Astrocyte of the spinal cord (primary cell): ENCODE results near the gene LRRK1.

ENCODE experiments used
- DNase-seq: peaks from one replicate; pipeline ENCODE4 v3.0.0; 2011; ENCODE audit warnings: low read depth, low spot score
- H3K4me3 ChIP-seq: 2 replicates; pipeline ENCODE4 v1.5.1; 2011; ENCODE audit warnings: low read depth, mild to moderate bottlenecking, low read length, moderate library complexity
- CTCF ChIP-seq: IDR thresholded peaks from 2 replicates; pipeline ENCODE4 v1.5.1; 2012; ENCODE audit warnings: low read depth, mild to moderate bottlenecking, low read length, inconsistent platforms
- in situ Hi-C: cut with HindIII; loops from 2 replicates; pipeline ENCODE4 v1.10.0; 2017; ENCODE audit warnings: low sequenced_read_pairs

The LRRK1 gene

GRCh38 chr15:101029971-101030661, 111.0 kb downstream of the LRRK1 start:
- in situ Hi-C loops = no loop called here
- no peak for TF ChIP-seq CTCF
- H3K4me3 ChIP-seq = no peak overlapping the region
- no peak for DNase-seq

- H3K4me3 ChIP-seq = no peak overlapping the region
- TF ChIP-seq CTCF = no peak
- in situ Hi-C loops = no loop called here
- DNase-seq = no peak
Measured at GRCh38 chr15:101031213-101031612, 112.1 kb downstream of the LRRK1 start.

- no peak for DNase-seq
- H3K4me3 ChIP-seq = no peak overlapping the region
- TF ChIP-seq CTCF = no peak
- in situ Hi-C loops = no loop called here
Measured at GRCh38 chr15:101033801-101034200, 114.6 kb downstream of the LRRK1 start.

GRCh38 chr15:101035611-101036010, 116.5 kb downstream of the LRRK1 start:
- DNase-seq = no peak
- no peak for TF ChIP-seq CTCF
- in situ Hi-C loops = no loop called here
- no peak overlapping the region for H3K4me3 ChIP-seq

GRCh38 chr15:101036189-101036588, 117.0 kb downstream of the LRRK1 start:
- no peak for TF ChIP-seq CTCF
- in situ Hi-C loops = no loop called here
- no peak for DNase-seq
- H3K4me3 ChIP-seq = no peak overlapping the region

- DNase-seq = no peak
- no peak overlapping the region for H3K4me3 ChIP-seq
- in situ Hi-C loops = no loop called here
- no peak for TF ChIP-seq CTCF
Measured at GRCh38 chr15:101037090-101037830, 118.1 kb downstream of the LRRK1 start.
